Stomach (tissue), 4 donors: Measurements from ENCODE around the gene IL21.

Source experiments
- CTCF ChIP-seq, 7 experiments: fragments of 450-650 bp in 4 of 7; fragments of 200-600 bp in 3 of 7; sonication (generic) in 3 of 7; IDR thresholded peaks; one replicate each; pipeline ENCODE4 v1.5.1; 2016 to 2019; ENCODE audit warnings: antibody characterized with exemption in 7 of 7, control low read depth in 2 of 7, mild to moderate bottlenecking in 1 of 7
- EP300 ChIP-seq: sonication (generic); formaldehyde crosslinking; IDR thresholded peaks from one replicate; pipeline ENCODE4 v1.6.1; 2017; ENCODE audit warnings: antibody characterized with exemption
- POLR2A ChIP-seq, 4 donors: fragments of 450-650 bp; IDR thresholded peaks; one replicate each; pipeline ENCODE4 v1.6.1; 2016; ENCODE audit warnings: antibody characterized with exemption in 4 of 4, control low read depth in 2 of 4, mild to moderate bottlenecking in 1 of 4, moderate library complexity in 1 of 4
- POLR2AphosphoS5 ChIP-seq, 3 donors: sonication (generic); formaldehyde crosslinking; IDR thresholded peaks; one replicate each; pipeline ENCODE4 v1.6.1; 2016; ENCODE audit warnings: antibody characterized with exemption in 3 of 3

- TF ChIP-seq CTCF (IDR thresholded peaks at IDR 0.05) (no peak), POLR2AphosphoS5 (IDR thresholded peaks at IDR 0.05) (no peak), EP300 (no peak), POLR2A (IDR thresholded peaks at IDR 0.05) (no peak)
Observed at GRCh38 chr4:122658818-122659295, 38.0 kb upstream of the IL21 start.
